LNCaP clone FGC (cell line): ENCODE measurements around the gene TMEM156.

Experiments
- DNase-seq: peaks from one replicate; pipeline ENCODE4 v3.0.0-alpha.2; 2011; ENCODE audit warnings: low read depth
- H3K4me3 ChIP-seq: 2 replicates; pipeline ENCODE4 v1.5.1; 2011; ENCODE audit warnings: mild to moderate bottlenecking, low read depth, low read length, control low read depth
- TF ChIP-seq, protein P1 (sequence below): IDR thresholded peaks from 2 replicates; pipeline ENCODE4 v1.5.1; 2012; ENCODE audit warnings: mild to moderate bottlenecking; ENCODE audit not compliant: control insufficient read depth, insufficient read depth; ENCODE audit errors: extremely low read depth

TMEM156 gene

DNA sequence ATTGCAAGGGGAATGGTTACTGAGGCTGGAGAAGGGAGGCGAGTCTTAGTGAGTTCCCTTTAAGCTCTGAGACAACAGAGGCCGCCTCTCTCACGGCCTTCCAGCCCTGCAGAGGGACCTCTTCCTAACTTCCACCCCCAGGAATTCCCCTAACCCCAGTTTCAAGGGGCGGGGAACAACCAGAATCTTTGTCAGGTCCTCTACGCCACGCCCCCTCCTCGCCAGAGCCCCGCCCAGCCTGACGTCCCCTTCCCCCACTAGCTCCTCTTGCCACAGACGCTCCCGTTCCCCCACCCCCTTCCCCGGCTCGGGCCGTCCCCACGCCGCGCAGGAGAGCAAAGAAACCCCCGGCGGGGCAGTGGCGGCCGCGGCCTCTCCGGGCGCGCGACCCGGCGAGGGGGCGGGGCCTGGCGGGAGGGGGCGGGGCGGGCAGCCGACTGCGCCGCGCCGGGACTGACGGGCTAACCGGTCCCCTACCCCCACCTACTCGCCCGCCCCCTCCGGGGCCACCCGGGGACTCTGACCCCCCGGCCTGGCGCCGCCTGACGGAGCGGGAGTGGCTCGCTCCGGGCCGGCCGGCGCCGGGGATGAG lies 12.3 kb upstream of the TMEM156 start:
- peak overlapping the region; percentile 55 for H3K4me3 ChIP-seq
- peak; percentile 33 for DNase-seq
- TF ChIP-seq, protein P1, sequence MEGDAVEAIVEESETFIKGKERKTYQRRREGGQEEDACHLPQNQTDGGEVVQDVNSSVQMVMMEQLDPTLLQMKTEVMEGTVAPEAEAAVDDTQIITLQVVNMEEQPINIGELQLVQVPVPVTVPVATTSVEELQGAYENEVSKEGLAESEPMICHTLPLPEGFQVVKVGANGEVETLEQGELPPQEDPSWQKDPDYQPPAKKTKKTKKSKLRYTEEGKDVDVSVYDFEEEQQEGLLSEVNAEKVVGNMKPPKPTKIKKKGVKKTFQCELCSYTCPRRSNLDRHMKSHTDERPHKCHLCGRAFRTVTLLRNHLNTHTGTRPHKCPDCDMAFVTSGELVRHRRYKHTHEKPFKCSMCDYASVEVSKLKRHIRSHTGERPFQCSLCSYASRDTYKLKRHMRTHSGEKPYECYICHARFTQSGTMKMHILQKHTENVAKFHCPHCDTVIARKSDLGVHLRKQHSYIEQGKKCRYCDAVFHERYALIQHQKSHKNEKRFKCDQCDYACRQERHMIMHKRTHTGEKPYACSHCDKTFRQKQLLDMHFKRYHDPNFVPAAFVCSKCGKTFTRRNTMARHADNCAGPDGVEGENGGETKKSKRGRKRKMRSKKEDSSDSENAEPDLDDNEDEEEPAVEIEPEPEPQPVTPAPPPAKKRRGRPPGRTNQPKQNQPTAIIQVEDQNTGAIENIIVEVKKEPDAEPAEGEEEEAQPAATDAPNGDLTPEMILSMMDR: 0 out of 2 replicates have a peak, but pooled peaks have one; percentile 2

DNA sequence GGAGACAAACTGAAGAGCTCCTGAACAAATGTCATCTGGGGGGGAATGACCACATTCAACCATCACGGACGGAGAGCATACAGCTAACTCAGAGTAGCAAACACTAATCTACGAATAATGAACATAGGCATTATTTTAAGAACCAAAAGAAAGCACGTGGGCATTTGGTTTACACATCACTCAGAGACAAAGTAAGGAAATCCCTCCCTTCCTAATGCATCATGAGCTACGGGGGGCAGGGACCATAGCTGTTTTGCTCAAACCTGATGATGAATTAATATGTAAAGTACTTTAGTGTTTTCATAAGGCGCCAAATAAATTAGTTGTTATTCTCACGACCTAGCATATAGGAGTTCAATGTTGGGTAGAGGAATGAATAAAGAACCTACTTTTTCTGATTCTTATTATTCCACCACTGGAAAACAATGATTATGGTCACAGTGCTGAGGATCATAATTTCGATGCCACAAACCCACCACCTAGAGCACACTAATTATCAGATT lies 11.7 kb upstream of the TMEM156 start:
- DNase-seq: no peak
- TF ChIP-seq, protein P1: no peak
- H3K4me3 ChIP-seq: peak overlapping the region; percentile 55

DNA sequence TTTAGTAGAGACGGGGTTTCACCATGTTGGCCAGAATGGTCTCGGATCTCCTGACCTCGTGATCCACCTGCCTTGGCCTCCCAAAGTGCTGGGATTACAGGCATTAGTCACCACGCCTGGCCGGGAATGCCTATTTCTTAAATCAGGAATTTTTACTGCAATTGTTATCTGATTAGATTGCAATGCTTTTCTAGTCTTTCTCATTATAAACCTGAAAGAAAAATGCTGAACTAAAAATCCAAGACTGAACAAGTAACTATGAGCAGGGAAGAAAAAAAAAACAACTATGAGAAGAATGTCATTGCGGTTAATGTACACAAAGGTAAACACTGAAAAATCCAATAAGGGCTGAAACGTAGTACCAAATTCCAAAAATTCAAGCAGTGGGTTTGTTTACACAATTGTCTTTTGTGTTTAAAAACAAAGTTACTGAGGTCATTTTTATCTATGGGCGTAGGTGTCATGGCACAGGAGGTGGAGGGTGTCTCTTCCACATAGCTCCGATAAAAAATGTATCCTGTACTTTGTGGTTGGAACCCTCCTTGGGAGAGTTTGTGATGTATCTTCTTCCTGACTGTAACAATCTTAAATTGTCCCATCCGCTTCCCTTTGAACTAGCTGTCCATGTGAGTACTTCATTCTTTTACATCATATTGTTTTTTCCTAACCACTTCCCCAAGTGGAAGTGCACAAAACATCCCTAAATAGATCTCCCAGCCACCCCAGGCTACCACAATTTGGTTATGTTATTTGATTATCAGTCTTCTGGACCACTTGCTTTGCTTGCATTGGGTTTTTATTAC lies 11.1 kb upstream of the TMEM156 start:
- no peak for DNase-seq
- no peak overlapping the region for H3K4me3 ChIP-seq
- TF ChIP-seq, protein P1: no peak

DNA sequence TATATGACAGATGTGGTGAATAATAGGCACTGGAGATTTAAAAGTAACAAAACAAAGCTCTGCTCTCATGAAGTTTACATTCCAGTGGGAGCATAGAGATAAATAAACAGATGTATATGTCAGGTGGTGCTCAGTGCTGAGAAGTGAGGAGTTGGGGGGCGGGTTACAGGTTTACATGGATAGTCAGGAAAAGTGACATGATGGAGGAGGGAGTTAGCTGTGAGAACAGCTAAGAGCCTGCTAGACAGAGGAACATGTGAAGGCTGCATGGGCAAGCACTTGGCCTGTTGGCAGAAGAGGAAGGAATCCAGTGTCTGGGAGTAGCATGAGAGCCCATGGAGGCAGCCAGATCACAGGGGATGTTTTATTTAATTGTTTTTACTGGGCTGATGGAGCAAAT lies 10.2 kb upstream of the TMEM156 start:
- no peak for DNase-seq
- no peak overlapping the region for H3K4me3 ChIP-seq

DNA sequence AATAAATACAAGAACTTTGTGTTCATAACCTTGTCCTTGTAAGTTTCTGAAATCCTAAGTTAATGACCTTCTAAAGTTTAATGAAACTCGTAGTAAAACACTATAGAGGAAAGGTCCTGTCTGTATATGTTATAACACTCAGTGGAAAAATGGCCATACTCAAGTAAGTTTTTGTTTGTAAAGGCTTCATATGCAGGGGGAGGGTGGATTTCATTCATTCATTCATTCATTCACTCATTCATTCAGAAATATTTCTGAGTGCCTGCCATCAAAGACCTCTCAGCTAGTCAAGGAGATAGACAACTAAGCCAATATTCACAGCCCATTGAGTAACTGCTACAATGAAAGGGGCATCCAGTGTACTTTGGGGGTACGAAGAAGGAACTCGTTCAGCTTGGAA lies 6.9 kb upstream of the TMEM156 start:
- no peak for DNase-seq
- no peak overlapping the region for H3K4me3 ChIP-seq
- TF ChIP-seq, protein P1: no peak

More for the DNA sequence above, 10.2 kb upstream of the TMEM156 start:
- TF ChIP-seq, protein P1: no peak

DNA sequence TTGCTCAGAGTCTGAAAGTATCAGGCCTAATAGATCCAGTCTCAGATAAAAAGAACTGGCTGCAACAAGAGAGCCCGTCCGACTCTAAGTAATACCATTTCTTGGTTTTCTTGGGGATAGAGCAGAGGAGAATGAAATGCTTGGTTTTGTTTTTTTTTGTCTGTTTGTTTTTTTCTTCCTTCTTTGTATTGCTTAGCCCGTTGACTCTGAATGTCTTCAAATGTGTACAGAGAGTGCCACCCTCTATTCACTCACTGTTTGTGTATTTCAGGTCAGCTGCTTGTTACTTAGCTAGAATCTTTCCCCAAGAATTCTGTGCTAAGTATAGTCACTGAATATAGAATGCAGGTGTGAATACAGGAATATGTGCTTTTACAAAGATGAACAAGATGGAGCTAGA lies 5.7 kb upstream of the TMEM156 start:
- TF ChIP-seq, protein P1: no peak
- DNase-seq: no peak

DNA sequence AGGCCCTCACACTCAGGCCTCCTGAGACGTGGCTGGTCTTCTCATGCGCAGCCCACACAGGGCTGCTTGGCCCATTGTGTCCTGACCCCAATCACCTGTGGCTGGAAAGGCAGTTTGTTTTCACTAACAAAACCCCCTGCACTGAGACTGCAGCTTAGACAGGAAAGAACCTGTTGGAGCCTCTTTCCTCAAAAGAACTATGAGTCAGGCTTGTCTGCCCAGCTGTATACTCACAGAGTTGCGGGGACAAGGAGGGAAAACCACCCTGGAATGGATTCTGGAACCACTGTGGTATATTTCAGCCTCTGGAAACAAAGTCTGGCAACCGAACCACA lies 5.2 kb upstream of the TMEM156 start:
- H3K4me3 ChIP-seq: no peak overlapping the region
- no peak for DNase-seq
- TF ChIP-seq, protein P1: no peak

More for the DNA sequence above, 5.7 kb upstream of the TMEM156 start:
- no peak overlapping the region for H3K4me3 ChIP-seq
